T-helper 2 cell treated with Interferon-gamma antibody and Interleukin-4, amounts not matched to agents 100 ng/mL and 5 ng/mL, for 36 hours (primary cell): Measurements from ENCODE around the gene TXNRD3. TPM values are rescaled to one million over a fixed set of nuclear protein-coding genes. Genes with fewer than 3 reads are reported as not detected.

Experiments used
- intact Hi-C: fragments of 100-400 bp; cut with micrococcal nuclease; formaldehyde crosslinking; loops from one replicate; pipeline ENCODE4 v1.15.1; 2023
- total RNA-seq: library from RNA; stranded (reverse); gene quantifications from 2 replicates; pipeline ENCODE4 v1.2.3, GENCODE V29; 2022

TXNRD3 gene
- 0.25 and 0.27 TPM in 2 replicates for total RNA-seq

- intact Hi-C loops: no loop called here
Observed at GRCh38 chr3:126654571-126655383, at the start of gene TXNRD3. Gene TXNRD3, minus strand, starts transcription at chr3:126655124.

DNA sequence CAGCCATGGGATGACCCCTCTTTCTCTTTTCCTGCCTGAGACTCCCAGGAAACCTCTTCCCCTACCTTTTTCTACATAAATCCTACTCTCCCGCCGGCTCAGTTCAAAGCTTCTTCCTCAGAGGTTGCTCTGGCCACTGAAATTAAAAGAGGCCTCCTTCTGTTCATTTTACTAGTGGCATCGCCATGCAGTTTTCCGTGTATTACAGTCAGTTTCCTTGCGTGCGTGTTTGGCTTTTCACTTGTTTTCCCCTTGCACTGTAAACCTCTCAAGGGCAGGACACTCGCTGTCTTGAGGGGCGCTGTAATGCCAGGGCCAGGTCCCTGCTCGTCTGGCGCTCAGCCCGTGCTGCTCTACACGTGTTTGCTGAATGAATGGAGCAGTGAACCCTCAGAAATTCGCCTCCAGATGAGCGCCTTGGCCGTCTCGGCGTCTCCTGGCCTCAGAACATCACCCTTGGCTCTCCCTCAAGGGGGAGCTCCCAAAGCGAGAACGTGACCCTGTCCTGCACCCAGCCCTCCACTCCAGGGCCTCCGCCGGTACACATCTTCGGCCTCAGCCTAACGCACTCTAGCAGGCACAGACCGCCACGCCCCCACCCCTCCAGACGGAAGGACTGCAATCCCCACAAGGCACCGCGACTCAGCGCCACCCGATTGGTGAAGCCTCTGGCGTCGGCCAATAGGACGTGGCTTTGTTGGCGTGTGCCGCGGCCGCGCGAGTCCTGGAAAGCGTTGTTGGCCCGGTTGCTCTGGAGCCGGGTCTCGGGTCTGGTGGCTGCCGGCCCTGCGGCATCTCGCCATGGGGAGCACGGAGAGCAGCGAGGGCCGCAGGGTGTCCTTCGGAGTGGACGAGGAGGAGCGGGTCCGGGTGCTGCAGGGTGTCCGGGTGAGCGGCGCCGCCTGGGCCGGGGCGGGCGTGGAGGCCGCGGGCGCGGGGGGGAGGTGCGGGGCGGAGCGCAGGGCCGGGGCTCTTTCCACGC is 48.9 kb upstream of the TXNRD3 start, which contains the start of gene CHCHD6:
TSS of gene CHCHD6 (plus strand) at position 729 of the 982 bp plus-strand sequence. CDS start at position 802, 73 bp downstream.
- intact Hi-C loops: loop anchor here (1.0 to 5.0 kb wide), 3 partner anchors 208 to 278 kb away; no protein-coding TSS in a partner anchor

GRCh38 chr3:126699011-126699410 is 44.1 kb upstream of the TXNRD3 start:
- intact Hi-C loops: no loop called here

DNA sequence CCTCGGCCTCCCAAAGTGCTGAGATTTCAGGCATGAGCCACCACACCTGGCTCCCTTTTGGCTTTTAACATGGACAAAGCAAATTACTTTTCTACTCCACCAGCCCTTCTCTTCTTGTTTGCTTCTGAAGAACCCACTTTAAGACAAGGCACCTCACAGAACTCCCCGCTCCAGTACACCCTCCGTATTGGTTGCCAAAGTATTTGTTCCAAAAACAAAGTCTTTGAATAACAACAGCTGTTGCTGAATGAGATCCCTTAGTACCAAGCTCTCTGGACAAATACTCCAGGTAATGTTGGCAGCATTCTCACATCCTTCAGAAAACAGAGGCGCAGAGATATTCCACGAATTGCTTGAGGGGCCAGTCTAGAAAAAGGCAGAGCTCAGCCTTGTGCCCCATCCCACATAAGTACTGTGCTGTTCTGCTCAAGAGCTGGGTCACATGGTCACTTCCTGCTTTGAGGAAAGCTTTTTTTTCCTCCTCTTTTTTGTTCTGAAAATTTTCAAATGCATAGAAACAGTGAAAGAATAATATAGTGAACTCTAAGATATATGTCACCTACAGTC is 41.9 kb upstream of the TXNRD3 start:
- intact Hi-C loops: no loop called here

- intact Hi-C loops: no loop called here
Observed at GRCh38 chr3:126693921-126694320, 39.0 kb upstream of the TXNRD3 start.

- intact Hi-C loops: no loop called here
Observed at GRCh38 chr3:126692858-126693257, 37.9 kb upstream of the TXNRD3 start.

- intact Hi-C loops: no loop called here
Observed at GRCh38 chr3:126691765-126692164, 36.8 kb upstream of the TXNRD3 start.

DNA sequence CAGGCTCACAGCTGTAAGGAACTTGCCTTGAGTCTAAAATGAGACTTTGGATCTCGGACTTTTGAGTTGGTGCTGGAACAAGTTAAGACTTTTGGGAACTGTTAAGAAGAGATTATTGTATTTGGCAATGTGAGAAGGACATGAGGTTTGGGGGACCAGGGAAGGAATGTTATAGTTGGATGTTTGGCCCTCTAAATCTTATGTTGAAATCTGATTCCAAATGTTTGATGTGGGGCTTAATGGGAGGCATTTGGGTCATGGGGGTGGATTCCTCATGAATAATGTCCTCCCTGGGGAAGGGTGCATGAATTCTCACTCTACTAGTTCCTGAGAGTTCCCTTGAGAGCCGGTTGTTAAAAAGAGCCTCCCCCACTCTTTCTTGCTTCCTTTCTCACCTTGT is 30.6 kb upstream of the TXNRD3 start:
- intact Hi-C loops: no loop called here

DNA sequence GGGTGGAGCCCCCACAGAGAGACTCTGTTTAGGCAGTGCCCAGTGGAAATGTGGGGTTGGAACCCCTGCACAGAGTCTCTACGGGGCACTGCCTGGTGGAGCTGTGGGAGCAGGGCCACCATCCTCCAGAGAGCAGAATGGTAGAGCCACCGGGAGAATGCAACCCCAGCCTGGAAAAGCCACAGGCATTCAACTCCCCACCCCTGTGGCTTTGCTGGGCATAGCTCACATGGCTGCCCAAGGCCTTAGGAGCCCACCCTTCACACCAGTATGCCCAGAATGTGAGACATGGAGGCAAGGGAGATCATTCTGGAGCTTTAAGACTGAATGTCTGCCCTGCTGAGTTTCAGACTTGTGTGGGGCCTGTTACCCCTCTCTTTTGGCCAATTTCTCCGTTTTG is 30.1 kb upstream of the TXNRD3 start:
- intact Hi-C loops: no loop called here

GRCh38 chr3:126684218-126684751 is 29.4 kb upstream of the TXNRD3 start:
- intact Hi-C loops: no loop called here

DNA sequence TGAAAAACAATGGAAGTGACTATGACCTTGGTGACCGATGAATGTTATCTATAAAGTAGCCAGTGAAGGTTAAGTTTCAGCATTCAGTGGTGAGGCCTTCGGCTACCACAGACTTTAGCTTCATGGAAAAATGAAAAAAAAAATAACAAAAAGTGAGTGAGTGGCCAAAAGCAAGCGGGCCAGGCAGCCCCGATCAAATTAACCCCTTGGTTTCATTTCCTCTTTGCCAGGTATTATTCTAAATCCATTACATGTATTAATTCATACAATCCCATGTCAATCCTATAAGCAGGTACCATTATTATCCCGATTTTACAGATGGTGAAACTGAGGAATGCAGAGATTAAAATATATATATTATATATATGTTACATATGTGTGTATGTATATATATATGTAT is 28.1 kb upstream of the TXNRD3 start:
- intact Hi-C loops: no loop called here

DNA sequence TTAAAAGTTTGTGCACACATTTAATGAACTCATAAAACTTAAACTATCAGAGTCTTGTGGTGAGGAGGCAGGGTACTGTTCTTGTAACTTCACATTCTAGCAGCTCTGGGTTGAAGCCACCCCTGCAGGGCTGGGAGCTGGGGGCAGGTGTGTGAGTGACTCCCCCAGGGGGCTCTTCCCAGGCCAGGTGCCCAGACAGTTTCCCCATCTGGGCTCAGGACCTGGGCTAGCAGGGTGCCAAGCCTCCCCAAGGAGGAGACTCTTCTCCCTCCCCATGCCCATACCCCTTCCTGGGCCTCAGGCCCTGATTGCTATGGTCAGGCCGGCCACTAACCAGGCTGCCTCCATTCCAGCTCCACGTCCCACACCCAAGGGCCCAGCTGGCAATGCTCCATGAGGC is 27.1 kb upstream of the TXNRD3 start:
- intact Hi-C loops: no loop called here

GRCh38 chr3:126680667-126681055 is 25.7 kb upstream of the TXNRD3 start:
- intact Hi-C loops: no loop called here

- intact Hi-C loops: loop anchor here (1.0 kb wide), 1 partner anchor 302 kb away; no protein-coding TSS in a partner anchor
Observed at GRCh38 chr3:126679831-126680666, 25.1 kb upstream of the TXNRD3 start.

- intact Hi-C loops: loop anchor here (1.0 kb wide), 1 partner anchor 303 kb away; no protein-coding TSS in a partner anchor
Observed at GRCh38 chr3:126679318-126679751, 24.4 kb upstream of the TXNRD3 start.

DNA sequence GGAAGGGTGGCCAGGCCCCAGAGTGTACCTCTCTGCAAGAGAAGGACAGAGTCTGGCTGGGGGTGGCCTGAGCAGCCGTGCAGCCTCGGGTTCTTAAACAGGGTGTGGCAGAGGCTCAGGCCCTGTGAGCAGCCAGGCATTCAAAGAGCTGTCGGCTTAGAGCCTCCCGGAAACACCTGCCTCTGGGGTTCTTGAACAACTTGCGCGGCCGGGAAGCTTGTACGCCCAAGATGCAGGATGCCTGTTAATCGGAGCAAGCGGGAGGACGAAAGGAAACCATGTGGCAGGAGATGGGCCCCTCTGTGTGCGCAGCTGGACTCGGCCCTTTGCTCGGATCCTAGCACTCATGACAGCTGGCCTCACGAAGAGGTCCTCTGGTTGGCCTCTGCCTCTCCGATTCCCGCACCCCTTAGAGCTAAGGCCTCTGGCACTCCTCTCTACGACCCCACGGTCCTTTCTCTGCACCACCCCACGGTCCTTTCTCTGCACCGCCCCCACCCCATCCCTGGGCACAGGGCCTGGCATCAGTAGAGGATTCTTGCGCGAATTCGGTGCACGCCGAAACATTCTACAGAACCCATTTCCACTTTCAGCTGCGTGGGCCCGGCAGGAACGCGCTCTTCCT is 23.9 kb upstream of the TXNRD3 start:
- intact Hi-C loops: loop anchor here (1.0 kb wide), 1 partner anchor 303 kb away; no protein-coding TSS in a partner anchor

- intact Hi-C loops: no loop called here
Observed at GRCh38 chr3:126677862-126678503, 23.1 kb upstream of the TXNRD3 start.

- intact Hi-C loops: no loop called here
Observed at GRCh38 chr3:126676919-126677705, 22.2 kb upstream of the TXNRD3 start.
